ENCODE results near the gene PLEKHG2. TPM values are rescaled to one million over a fixed set of nuclear protein-coding genes. Genes with fewer than 3 reads are reported as not detected.

The PLEKHG2 gene, protein sequence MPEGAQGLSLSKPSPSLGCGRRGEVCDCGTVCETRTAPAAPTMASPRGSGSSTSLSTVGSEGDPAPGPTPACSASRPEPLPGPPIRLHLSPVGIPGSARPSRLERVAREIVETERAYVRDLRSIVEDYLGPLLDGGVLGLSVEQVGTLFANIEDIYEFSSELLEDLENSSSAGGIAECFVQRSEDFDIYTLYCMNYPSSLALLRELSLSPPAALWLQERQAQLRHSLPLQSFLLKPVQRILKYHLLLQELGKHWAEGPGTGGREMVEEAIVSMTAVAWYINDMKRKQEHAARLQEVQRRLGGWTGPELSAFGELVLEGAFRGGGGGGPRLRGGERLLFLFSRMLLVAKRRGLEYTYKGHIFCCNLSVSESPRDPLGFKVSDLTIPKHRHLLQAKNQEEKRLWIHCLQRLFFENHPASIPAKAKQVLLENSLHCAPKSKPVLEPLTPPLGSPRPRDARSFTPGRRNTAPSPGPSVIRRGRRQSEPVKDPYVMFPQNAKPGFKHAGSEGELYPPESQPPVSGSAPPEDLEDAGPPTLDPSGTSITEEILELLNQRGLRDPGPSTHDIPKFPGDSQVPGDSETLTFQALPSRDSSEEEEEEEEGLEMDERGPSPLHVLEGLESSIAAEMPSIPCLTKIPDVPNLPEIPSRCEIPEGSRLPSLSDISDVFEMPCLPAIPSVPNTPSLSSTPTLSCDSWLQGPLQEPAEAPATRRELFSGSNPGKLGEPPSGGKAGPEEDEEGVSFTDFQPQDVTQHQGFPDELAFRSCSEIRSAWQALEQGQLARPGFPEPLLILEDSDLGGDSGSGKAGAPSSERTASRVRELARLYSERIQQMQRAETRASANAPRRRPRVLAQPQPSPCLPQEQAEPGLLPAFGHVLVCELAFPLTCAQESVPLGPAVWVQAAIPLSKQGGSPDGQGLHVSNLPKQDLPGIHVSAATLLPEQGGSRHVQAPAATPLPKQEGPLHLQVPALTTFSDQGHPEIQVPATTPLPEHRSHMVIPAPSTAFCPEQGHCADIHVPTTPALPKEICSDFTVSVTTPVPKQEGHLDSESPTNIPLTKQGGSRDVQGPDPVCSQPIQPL (N-terminal part only)
- 10 to 100 TPM; 22.6 to 32.8 TPM for total RNA-seq
- 29.2 TPM for polyA plus RNA-seq (ENCODE audit: insufficient read depth, low read depth, low replicate concordance)
- long read RNA-seq, donor 1, partial matches to known transcripts = 6,390 of 6,854 reads
- long read RNA-seq, donor 1, other reads (novel, unspliced or antisense) = 464 of 6,854 reads
- long read RNA-seq, donor 2, partial matches to known transcripts = 3,310 of 3,476 reads
- long read RNA-seq, donor 2, other reads (novel, unspliced or antisense) = 165 of 3,476 reads

DNA sequence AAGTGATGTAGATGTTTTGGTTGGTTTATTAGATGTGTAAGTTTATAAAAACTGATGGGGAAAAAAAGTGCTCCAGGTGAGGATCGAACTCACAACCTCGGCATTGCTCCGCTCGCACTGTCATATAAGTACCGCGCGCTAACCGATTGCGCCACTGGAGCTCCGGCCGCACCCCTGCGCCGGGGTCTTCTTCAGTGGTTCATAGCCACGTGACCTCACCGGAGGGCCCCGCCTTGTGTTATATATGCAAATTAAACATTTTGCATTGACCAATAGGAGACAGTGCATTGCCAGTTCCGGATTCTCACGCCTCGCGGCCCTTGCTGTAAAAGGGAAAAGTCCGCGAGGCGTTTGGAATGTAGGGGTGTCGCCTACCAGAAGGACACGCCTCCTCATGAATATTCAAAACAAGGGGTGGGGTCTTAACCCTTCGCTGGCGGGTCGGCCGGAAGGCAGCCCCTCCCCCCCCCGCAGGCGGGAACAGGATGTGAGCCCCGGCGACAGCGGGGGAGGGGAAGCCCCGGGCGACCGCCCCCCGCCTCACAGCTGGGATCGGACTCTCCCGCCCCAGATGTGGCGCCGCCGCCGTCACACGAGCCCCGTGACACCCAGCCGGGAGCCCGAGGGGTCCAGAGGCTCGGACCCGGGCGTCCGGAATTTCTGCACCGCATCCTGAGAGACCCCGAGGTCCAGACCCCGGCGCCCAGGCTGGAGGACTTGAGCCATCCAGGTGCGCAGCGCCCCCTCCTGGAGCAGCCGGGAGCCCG lies at the start of gene PLEKHG2:
TSS of gene PLEKHG2 (plus strand) at position 570 of the 767 bp plus-strand sequence. CDS start 1,418 bp downstream, outside the sequence.
- H3K27me3 ChIP-seq = no peaks in the 10 kb centered on the region
- peak within 1 kb of the TSS; percentile 69 to 89 for H3K4me3 ChIP-seq
- intact Hi-C loops (cut with DNase I; ENCODE audit: low total_unique reads) = no loop called here
- H3K9me3 ChIP-seq = no peaks in the 10 kb centered on the region
- H3K4me1 ChIP-seq = peaks cover 18% of the 10 kb centered on the region
- H3K27ac ChIP-seq = peak within 1 kb of the TSS; percentile 92 to 95
- peak; percentile 99 for DNase-seq
- TF ChIP-seq CTCF (IDR thresholded peaks at IDR 0.05) = peak in 2 of 3 experiments; percentile 83 to 90
- no peak for TF ChIP-seq POLR2A (IDR thresholded peaks at IDR 0.05)
- no peaks in the 10 kb centered on the region for H3K36me3 ChIP-seq (ENCODE audit: low read depth, missing control alignments)
- 0% methylated on average over 25 to 44 of the region's 60 CpGs for WGBS, 2 donors

- H3K27ac ChIP-seq = peak overlapping the region in 1 of 2 donors; percentile 54
- H3K4me1 ChIP-seq = peaks cover 17% of the 10 kb centered on the region
- no peaks in the 10 kb centered on the region for H3K9me3 ChIP-seq
- WGBS, 2 donors = 58 to 61% methylated on average over 6 of the region's 6 CpGs
- no peaks in the 10 kb centered on the region for H3K36me3 ChIP-seq (ENCODE audit: low read depth, missing control alignments)
- no peak for DNase-seq
- no peak overlapping the region for H3K4me3 ChIP-seq
- TF ChIP-seq POLR2A (IDR thresholded peaks at IDR 0.05) (no peak), CTCF (IDR thresholded peaks at IDR 0.05) (no peak)
- H3K27me3 ChIP-seq = no peaks in the 10 kb centered on the region
- intact Hi-C loops (cut with DNase I; ENCODE audit: low total_unique reads) = no loop called here
These were observed 49.5 kb upstream of the PLEKHG2 start for GRCh38 chr19:39362682-39363657.

- Histone ChIP-seq H3K4me3 (no peak overlapping the region), H3K27ac (peak overlapping the region; percentile 21 to 54), H3K27me3 (no peaks in the 10 kb centered on the region), H3K4me1 (peaks cover 17% of the 10 kb centered on the region), H3K36me3 (ENCODE audit: low read depth, missing control alignments) (no peaks in the 10 kb centered on the region), H3K9me3 (no peaks in the 10 kb centered on the region)
- WGBS, 2 donors = 61 to 81% methylated on average over 4 to 5 of the region's 5 CpGs
- TF ChIP-seq POLR2A (IDR thresholded peaks at IDR 0.05) (no peak), CTCF (IDR thresholded peaks at IDR 0.05) (no peak)
- DNase-seq = peak; percentile 74
- intact Hi-C loops (cut with DNase I; ENCODE audit: low total_unique reads) = no loop called here
These were observed 48.5 kb upstream of the PLEKHG2 start for GRCh38 chr19:39363901-39364457.
